Adipocyte (in vitro differentiated cells): ENCODE measurements around the gene TSSK2.
"Not testable (repeated sequence)": the region's sequence is repeated elsewhere in the genome, so short reads cannot be mapped to it uniquely, and the experiment has no call there.

ENCODE experiments used
- DNase-seq: peaks from one replicate; pipeline ENCODE4 v3.0.0-alpha.2; 2015; ENCODE audit warnings: low read depth
- H3K27me3 ChIP-seq: replicated peaks from 2 replicates; pipeline ENCODE4 v1.7.0; 2013; ENCODE audit warnings: mild to moderate bottlenecking, low read length, moderate library complexity; ENCODE audit not compliant: control insufficient read depth, insufficient read depth
- H3K36me3 ChIP-seq: 2 replicates; pipeline ENCODE4 v1.7.0; 2013; ENCODE audit warnings: low read length, mild to moderate bottlenecking, moderate library complexity; ENCODE audit not compliant: control insufficient read depth, insufficient read depth, severe bottlenecking
- H3K4me1 ChIP-seq: 2 replicates; pipeline ENCODE4 v1.7.0; 2013; ENCODE audit warnings: mild to moderate bottlenecking, low read length, moderate library complexity; ENCODE audit not compliant: control insufficient read depth, insufficient read depth
- H3K4me3 ChIP-seq: 2 replicates; pipeline ENCODE4 v1.7.0; 2013; ENCODE audit warnings: mild to moderate bottlenecking, low read length, moderate library complexity
- H3K9ac ChIP-seq: 2 replicates; pipeline ENCODE4 v1.7.0; 2013; ENCODE audit warnings: mild to moderate bottlenecking, low read length, moderate library complexity
- H3K9me3 ChIP-seq: 2 replicates; pipeline ENCODE4 v1.7.0; 2013; ENCODE audit warnings: mild to moderate bottlenecking, low read length, moderate library complexity; ENCODE audit not compliant: control insufficient read depth

The TSSK2 gene

GRCh38 chr22:19148417-19149046 lies 17.4 kb downstream of the TSSK2 start:
- Histone ChIP-seq H3K27me3 (peaks cover 50% of the 10 kb centered on the region), H3K9me3 (peaks cover 7% of the 10 kb centered on the region), H3K36me3 (no peaks in the 10 kb centered on the region), H3K9ac (no peak overlapping the region), H3K4me1 (peaks cover 4% of the 10 kb centered on the region), H3K4me3 (no peak overlapping the region)
- no peak for DNase-seq

GRCh38 chr22:19149047-19149883 lies 18.2 kb downstream of the TSSK2 start:
- Histone ChIP-seq H3K4me3 (no peak overlapping the region), H3K27me3 (peaks cover 52% of the 10 kb centered on the region), H3K4me1 (no peaks in the 10 kb centered on the region), H3K9ac (no peak overlapping the region), H3K9me3 (peaks cover 11% of the 10 kb centered on the region), H3K36me3 (no peaks in the 10 kb centered on the region)
- DNase-seq = no peak

GRCh38 chr22:19149991-19150390 lies 18.9 kb downstream of the TSSK2 start, which contains the start of gene GSC2:
GSC2 (minus strand) TSS chr22:19150292; CDS start chr22:19150283, 9 bp downstream.
- H3K27me3 ChIP-seq = peaks cover 55% of the 10 kb centered on the region
- DNase-seq = no peak
- no peak within 1 kb of the TSS for H3K4me3 ChIP-seq
- no peaks in the 10 kb centered on the region for H3K4me1 ChIP-seq
- H3K9me3 ChIP-seq = peaks cover 11% of the 10 kb centered on the region
- H3K9ac ChIP-seq = no peak within 1 kb of the TSS
- H3K36me3 ChIP-seq = no peaks in the 10 kb centered on the region

GRCh38 chr22:19150482-19151328 lies 19.6 kb downstream of the TSSK2 start:
- Histone ChIP-seq H3K9me3 (peaks cover 11% of the 10 kb centered on the region), H3K9ac (no peak overlapping the region), H3K36me3 (no peaks in the 10 kb centered on the region), H3K4me3 (no peak overlapping the region), H3K27me3 (peaks cover 57% of the 10 kb centered on the region), H3K4me1 (no peaks in the 10 kb centered on the region)
- no peak for DNase-seq

- DNase-seq = no peak
- no peaks in the 10 kb centered on the region for H3K4me1 ChIP-seq
- H3K4me3 ChIP-seq = no peak overlapping the region
- H3K36me3 ChIP-seq = no peaks in the 10 kb centered on the region
- H3K27me3 ChIP-seq = peaks cover 57% of the 10 kb centered on the region
- H3K9ac ChIP-seq = no peak overlapping the region
- H3K9me3 ChIP-seq = peaks cover 11% of the 10 kb centered on the region
Measured at GRCh38 chr22:19151329-19152191, 20.5 kb downstream of the TSSK2 start.

- DNase-seq = no peak
- Histone ChIP-seq H3K27me3 (peaks cover 42% of the 10 kb centered on the region), H3K4me1 (no peaks in the 10 kb centered on the region), H3K9me3 (peaks cover 11% of the 10 kb centered on the region), H3K36me3 (no peaks in the 10 kb centered on the region), H3K4me3 (no peak overlapping the region), H3K9ac (no peak overlapping the region)
Measured at GRCh38 chr22:19152942-19153883, 22.1 kb downstream of the TSSK2 start.

GRCh38 chr22:19156109-19156508 lies 25.0 kb downstream of the TSSK2 start:
- H3K4me1 ChIP-seq, DNase-seq, H3K9ac ChIP-seq, H3K4me3 ChIP-seq, H3K36me3 ChIP-seq: not testable (repeated sequence)
- H3K9me3 ChIP-seq = peaks cover 11% of the 10 kb centered on the region
- peaks cover 26% of the 10 kb centered on the region for H3K27me3 ChIP-seq

- not testable (repeated sequence) for H3K36me3 ChIP-seq, H3K4me1 ChIP-seq, DNase-seq, H3K4me3 ChIP-seq, H3K9me3 ChIP-seq, H3K9ac ChIP-seq
- H3K27me3 ChIP-seq = peaks cover 15% of the 10 kb centered on the region
Measured at GRCh38 chr22:19158649-19159048, 27.5 kb downstream of the TSSK2 start.

- Histone ChIP-seq H3K27me3 (peaks cover 33% of the 10 kb centered on the region), H3K9me3 (no peaks in the 10 kb centered on the region), H3K36me3 (no peaks in the 10 kb centered on the region), H3K4me3 (no peak overlapping the region), H3K4me1 (no peaks in the 10 kb centered on the region), H3K9ac (no peak overlapping the region)
- no peak for DNase-seq
Measured at GRCh38 chr22:19164425-19164824, 33.3 kb downstream of the TSSK2 start.

GRCh38 chr22:19166421-19166820 lies 35.3 kb downstream of the TSSK2 start:
- H3K9ac ChIP-seq = no peak overlapping the region
- peaks cover 33% of the 10 kb centered on the region for H3K27me3 ChIP-seq
- H3K4me1 ChIP-seq = peaks cover 8% of the 10 kb centered on the region
- H3K36me3 ChIP-seq = no peaks in the 10 kb centered on the region
- H3K4me3 ChIP-seq = no peak overlapping the region
- no peaks in the 10 kb centered on the region for H3K9me3 ChIP-seq
- DNase-seq = no peak
